Ectodermal cell (in vitro differentiated cells): ENCODE data around the gene DCTN2.

Experiments
- H3K27ac ChIP-seq: 2 replicates; pipeline ENCODE4 v1.7.0; 2013; ENCODE audit warnings: mild to moderate bottlenecking, low read depth, low read length; ENCODE audit not compliant: insufficient read depth, poor library complexity, severe bottlenecking
- H3K27me3 ChIP-seq: 2 replicates; pipeline ENCODE4 v1.7.0; 2013; ENCODE audit warnings: mild to moderate bottlenecking, low read length; ENCODE audit not compliant: insufficient read depth, control insufficient read depth, poor library complexity, severe bottlenecking
- H3K36me3 ChIP-seq: one replicate; pipeline ENCODE4 v1.7.0; 2013; ENCODE audit warnings: low read length; ENCODE audit not compliant: control insufficient read depth, insufficient read depth
- H3K4me1 ChIP-seq: one replicate; pipeline ENCODE4 v1.7.0; 2013; ENCODE audit warnings: low read length; ENCODE audit not compliant: control insufficient read depth, insufficient read depth
- H3K4me3 ChIP-seq: 2 replicates; pipeline ENCODE4 v1.7.0; 2013; ENCODE audit warnings: low read depth, low read length, control low read depth; ENCODE audit not compliant: insufficient read depth
- H3K9me3 ChIP-seq: 2 replicates; pipeline ENCODE4 v1.7.0; 2013; ENCODE audit warnings: mild to moderate bottlenecking, low read length, moderate library complexity; ENCODE audit not compliant: control insufficient read depth
- WGBS, 2 experiments: methylation state at CpG; one replicate each; pipeline ENCODE4 v1.1.7; 2013; ENCODE audit warnings: missing lambda C conversion rate in 2 of 2; 5-methylcytosine and 5-hydroxymethylcytosine counted together

The DCTN2 gene

GRCh38 chr12:57560516-57560915 lies 13.5 kb upstream of the DCTN2 start:
- H3K36me3 ChIP-seq, result no peaks in the 10 kb centered on the region
- H3K27me3 ChIP-seq, result no peaks in the 10 kb centered on the region
- no peaks in the 10 kb centered on the region for H3K9me3 ChIP-seq
- 94 to 100% methylated on average over 2 of the region's 2 CpGs for WGBS, 2 experiments
- no peaks in the 10 kb centered on the region for H3K4me1 ChIP-seq
- no peak overlapping the region for H3K4me3 ChIP-seq
- H3K27ac ChIP-seq, result no peak overlapping the region

- Histone ChIP-seq H3K4me1 (peaks cover under 1% of the 10 kb centered on the region), H3K27ac (no peak overlapping the region), H3K9me3 (no peaks in the 10 kb centered on the region), H3K27me3 (no peaks in the 10 kb centered on the region), H3K4me3 (no peak overlapping the region), H3K36me3 (no peaks in the 10 kb centered on the region)
- WGBS, 2 experiments, result 83 to 90% methylated on average over 4 of the region's 4 CpGs
Measured at GRCh38 chr12:57558864-57559263, 11.9 kb upstream of the DCTN2 start.

GRCh38 chr12:57554897-57555296 lies 7.9 kb upstream of the DCTN2 start:
- WGBS, 2 experiments, result 100% methylated on average over 1 of the region's 1 CpG
- no peaks in the 10 kb centered on the region for H3K36me3 ChIP-seq
- peaks cover 28% of the 10 kb centered on the region for H3K4me1 ChIP-seq
- peaks cover 8% of the 10 kb centered on the region for H3K27me3 ChIP-seq
- H3K9me3 ChIP-seq, result no peaks in the 10 kb centered on the region
- no peak overlapping the region for H3K27ac ChIP-seq
- no peak overlapping the region for H3K4me3 ChIP-seq

GRCh38 chr12:57554453-57554852 lies 7.5 kb upstream of the DCTN2 start:
- Histone ChIP-seq H3K36me3 (no peaks in the 10 kb centered on the region), H3K4me3 (no peak overlapping the region), H3K27ac (no peak overlapping the region), H3K4me1 (peaks cover 28% of the 10 kb centered on the region), H3K9me3 (no peaks in the 10 kb centered on the region), H3K27me3 (peaks cover 13% of the 10 kb centered on the region)
- 93 to 100% methylated on average over 2 of the region's 2 CpGs for WGBS, 2 experiments

- peaks cover 22% of the 10 kb centered on the region for H3K27me3 ChIP-seq
- 59 to 79% methylated on average over 5 to 7 of the region's 7 CpGs for WGBS, 2 experiments
- H3K27ac ChIP-seq, result no peak overlapping the region
- no peaks in the 10 kb centered on the region for H3K36me3 ChIP-seq
- no peaks in the 10 kb centered on the region for H3K9me3 ChIP-seq
- H3K4me1 ChIP-seq, result peaks cover 28% of the 10 kb centered on the region
- no peak overlapping the region for H3K4me3 ChIP-seq
Measured at GRCh38 chr12:57553343-57554202, 6.6 kb upstream of the DCTN2 start.

- 32 to 47% methylated on average over 6 of the region's 6 CpGs for WGBS, 2 experiments
- Histone ChIP-seq H3K4me1 (peaks cover 28% of the 10 kb centered on the region), H3K9me3 (no peaks in the 10 kb centered on the region), H3K4me3 (no peak overlapping the region), H3K36me3 (no peaks in the 10 kb centered on the region), H3K27me3 (peaks cover 29% of the 10 kb centered on the region), H3K27ac (no peak overlapping the region)
Measured at GRCh38 chr12:57552835-57553313, 5.9 kb upstream of the DCTN2 start.

- WGBS, 2 experiments, result 20 to 24% methylated on average over 2 of the region's 2 CpGs
- no peaks in the 10 kb centered on the region for H3K36me3 ChIP-seq
- no peaks in the 10 kb centered on the region for H3K9me3 ChIP-seq
- no peak overlapping the region for H3K27ac ChIP-seq
- no peak overlapping the region for H3K4me3 ChIP-seq
- peaks cover 28% of the 10 kb centered on the region for H3K4me1 ChIP-seq
- peaks cover 33% of the 10 kb centered on the region for H3K27me3 ChIP-seq
Measured at GRCh38 chr12:57552306-57552651, 5.3 kb upstream of the DCTN2 start.

GRCh38 chr12:57551637-57552305 lies 4.8 kb upstream of the DCTN2 start:
- no peaks in the 10 kb centered on the region for H3K36me3 ChIP-seq
- no peak overlapping the region for H3K4me3 ChIP-seq
- peaks cover 33% of the 10 kb centered on the region for H3K27me3 ChIP-seq
- peaks cover 28% of the 10 kb centered on the region for H3K4me1 ChIP-seq
- WGBS, 2 experiments, result 53 to 62% methylated on average over 3 of the region's 3 CpGs
- H3K9me3 ChIP-seq, result no peaks in the 10 kb centered on the region
- H3K27ac ChIP-seq, result no peak overlapping the region

GRCh38 chr12:57550641-57551549 lies 3.9 kb upstream of the DCTN2 start:
- no peak overlapping the region for H3K27ac ChIP-seq
- WGBS, 2 experiments, result 26 to 27% methylated on average over 5 to 6 of the region's 7 CpGs
- H3K27me3 ChIP-seq, result peaks cover 33% of the 10 kb centered on the region

More at GRCh38 chr12:57550641-57551549, 3.9 kb upstream of the DCTN2 start:
- peak overlapping the region; percentile 66 for H3K4me3 ChIP-seq
- H3K36me3 ChIP-seq, result no peaks in the 10 kb centered on the region
- H3K4me1 ChIP-seq, result peaks cover 32% of the 10 kb centered on the region
- H3K9me3 ChIP-seq, result no peaks in the 10 kb centered on the region
